GM10266 (cell line): ENCODE measurements around the gene CORO2B.

Experiments
- DNase-seq: peaks from one replicate; pipeline ENCODE4 v3.0.0; 2012; ENCODE audit errors: extremely low spot score
- TF ChIP-seq, protein P1 (sequence below): IDR thresholded peaks from 2 replicates; pipeline ENCODE4 v1.5.1; 2012; ENCODE audit warnings: mild to moderate bottlenecking, low read depth; ENCODE audit not compliant: control insufficient read depth, insufficient read depth; ENCODE audit errors: missing control alignments

The CORO2B gene

DNA sequence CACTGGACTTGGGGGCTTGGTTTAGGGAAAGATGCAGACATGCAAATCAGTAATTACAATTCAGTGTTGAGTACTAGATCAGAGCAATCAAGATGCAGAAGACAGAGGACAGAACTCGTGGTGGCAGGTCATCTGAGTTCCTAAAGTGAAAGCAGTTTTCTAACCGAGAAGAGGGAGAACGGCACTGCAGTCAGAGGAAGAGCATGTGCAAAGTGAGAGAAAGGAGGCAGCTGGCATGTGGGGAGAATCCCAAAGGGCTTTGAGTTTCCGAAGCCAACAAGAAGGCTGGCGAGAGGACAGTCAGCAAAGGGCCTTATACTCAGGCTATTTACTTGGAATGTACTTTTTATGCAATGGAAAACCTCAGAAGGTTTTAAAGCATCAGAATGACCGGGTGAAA lies 154.9 kb downstream of the CORO2B start:
- no peak for DNase-seq
- TF ChIP-seq, protein P1, sequence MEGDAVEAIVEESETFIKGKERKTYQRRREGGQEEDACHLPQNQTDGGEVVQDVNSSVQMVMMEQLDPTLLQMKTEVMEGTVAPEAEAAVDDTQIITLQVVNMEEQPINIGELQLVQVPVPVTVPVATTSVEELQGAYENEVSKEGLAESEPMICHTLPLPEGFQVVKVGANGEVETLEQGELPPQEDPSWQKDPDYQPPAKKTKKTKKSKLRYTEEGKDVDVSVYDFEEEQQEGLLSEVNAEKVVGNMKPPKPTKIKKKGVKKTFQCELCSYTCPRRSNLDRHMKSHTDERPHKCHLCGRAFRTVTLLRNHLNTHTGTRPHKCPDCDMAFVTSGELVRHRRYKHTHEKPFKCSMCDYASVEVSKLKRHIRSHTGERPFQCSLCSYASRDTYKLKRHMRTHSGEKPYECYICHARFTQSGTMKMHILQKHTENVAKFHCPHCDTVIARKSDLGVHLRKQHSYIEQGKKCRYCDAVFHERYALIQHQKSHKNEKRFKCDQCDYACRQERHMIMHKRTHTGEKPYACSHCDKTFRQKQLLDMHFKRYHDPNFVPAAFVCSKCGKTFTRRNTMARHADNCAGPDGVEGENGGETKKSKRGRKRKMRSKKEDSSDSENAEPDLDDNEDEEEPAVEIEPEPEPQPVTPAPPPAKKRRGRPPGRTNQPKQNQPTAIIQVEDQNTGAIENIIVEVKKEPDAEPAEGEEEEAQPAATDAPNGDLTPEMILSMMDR, result no peak

DNA sequence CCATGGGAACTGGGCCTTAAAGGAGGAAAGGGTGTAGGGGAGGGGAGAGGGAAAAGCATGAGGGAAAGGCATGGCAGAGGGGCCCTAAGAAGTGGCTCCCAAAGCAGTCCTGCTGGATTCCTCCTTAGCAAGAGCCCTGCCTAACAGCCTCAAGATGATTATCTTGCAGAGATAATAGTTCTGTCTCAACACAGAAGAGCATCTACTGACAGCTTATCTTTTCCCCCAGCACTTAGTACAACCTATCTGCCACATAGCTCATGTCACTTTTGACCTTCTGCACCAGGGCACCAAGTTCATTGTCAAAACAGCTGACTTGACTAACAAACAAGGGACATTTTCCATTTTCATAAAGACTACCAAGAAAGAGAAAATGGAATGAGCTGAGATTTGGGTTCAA lies 155.6 kb downstream of the CORO2B start:
- TF ChIP-seq, protein P1, result no peak
- no peak for DNase-seq

DNA sequence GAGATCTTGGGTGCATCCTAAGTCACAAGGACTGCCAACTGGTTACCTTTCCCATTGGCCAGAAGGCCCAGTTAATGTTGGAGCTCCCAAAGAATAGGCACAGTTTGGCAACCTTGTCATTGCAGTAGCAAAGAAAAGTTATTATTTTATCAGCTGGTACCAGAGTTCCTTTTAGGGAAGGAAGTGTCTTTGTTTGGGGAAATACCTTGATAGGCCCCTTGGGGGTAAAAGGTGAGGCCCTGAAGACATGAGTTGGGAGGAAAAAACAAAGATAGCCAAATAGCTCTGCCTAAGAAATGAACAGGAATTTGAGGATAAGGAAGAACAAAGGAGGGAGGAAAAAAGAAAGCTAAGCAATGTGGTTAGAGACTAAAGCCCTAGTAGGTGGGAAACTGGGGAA lies 156.1 kb downstream of the CORO2B start:
- no peak for DNase-seq
- TF ChIP-seq, protein P1, result no peak

DNA sequence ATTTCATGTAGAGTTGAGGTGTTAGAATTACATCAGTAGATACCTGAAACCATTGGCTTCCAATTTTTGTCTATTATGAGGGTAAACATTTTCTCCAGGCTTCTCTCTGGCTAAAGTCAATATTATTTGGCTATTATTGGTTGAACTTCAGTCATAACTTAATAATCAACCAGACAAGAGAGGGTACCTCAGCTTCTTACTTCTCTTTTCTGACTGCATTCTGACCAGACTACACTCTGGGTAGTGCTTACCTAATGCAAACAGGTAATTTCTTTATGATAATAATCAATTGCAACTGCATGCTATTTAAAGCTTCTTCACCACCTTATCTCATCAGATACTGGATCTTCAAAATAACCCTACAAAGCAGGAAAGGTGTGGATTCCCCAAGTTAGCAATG lies 156.8 kb downstream of the CORO2B start:
- no peak for DNase-seq
- TF ChIP-seq, protein P1, result no peak

DNA sequence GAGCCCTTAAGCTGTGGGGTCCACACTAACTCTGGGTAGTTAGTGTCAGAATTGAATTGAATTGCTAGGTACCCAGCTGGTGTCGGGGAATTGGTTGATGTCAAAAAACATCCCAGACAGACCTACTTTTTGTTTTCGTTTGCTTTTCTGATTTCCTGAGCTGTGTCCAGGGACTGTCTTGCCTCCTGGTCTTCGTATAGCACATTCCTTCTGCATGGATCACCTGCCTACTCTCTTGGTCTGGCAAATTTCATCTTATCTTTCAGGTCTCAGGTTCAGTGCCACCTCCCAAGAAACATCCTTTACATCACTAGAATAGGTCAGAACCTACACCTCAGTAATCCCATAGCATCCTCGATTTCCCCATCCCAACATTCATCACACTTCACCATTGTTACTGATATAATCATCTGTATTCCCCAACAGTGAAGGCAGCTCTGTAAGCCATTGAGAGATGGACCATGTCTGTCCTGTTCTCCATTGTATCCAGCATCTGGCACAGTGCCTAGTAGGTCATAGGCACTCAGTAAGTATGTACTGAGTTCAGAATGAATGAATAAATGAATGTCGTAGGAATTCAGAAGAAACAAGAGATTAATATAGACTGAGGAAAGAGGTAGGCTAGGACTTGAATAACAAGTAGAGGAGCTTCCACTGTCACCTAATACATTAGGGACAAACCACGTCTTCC lies 160.7 kb downstream of the CORO2B start:
- TF ChIP-seq, protein P1, result no peak
- no peak for DNase-seq

DNA sequence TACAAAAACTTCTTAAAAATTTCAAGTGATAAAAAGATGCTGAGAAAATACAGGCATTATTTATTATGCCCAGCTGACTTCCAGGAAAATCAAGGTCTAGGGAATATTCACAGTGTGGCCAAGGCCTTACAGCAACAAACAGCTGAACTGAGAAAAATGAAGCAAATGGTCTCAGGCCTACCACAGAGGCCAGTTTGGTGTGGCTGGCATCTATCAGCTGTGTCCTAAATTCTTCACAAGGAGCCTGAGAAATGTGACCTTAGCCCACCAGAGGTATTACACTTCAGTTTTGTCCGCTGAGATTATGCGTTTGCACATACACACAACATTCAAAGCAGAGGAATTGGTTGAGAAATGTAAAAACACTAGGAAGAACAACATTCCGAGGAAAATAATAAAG lies 164.5 kb downstream of the CORO2B start:
- DNase-seq, result no peak
- TF ChIP-seq, protein P1, result no peak

DNA sequence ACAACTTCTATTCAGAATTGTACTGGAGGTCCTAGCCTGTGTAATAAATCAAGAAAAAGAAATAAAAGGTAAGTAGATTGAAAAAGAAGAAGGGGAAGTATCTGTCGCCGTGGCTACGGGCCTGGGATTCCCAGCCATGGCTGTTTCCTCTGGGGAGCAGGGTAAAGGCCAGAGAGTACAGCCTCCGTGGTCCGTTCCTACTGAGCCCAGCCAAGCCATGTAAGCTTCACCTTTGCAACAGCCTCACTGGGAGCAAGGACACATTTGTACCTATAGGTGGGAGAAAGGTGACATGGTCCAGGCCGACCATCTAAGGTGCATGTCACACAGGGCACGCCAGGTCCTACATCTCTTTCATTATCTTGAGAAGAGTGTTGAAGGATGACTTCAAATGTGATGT lies 170.6 kb downstream of the CORO2B start:
- no peak for DNase-seq
- TF ChIP-seq, protein P1, result no peak
